Measurements from ENCODE around the gene TAOK1.
A peak's percentile ranks its signal among the peaks of the same experiment; 100 is the strongest.

TAOK1 gene

GRCh38 chr17:29379084-29379991, 10.8 kb upstream of the TAOK1 start:
- no peak for DNase-seq

GRCh38 chr17:29383686-29384085, 6.5 kb upstream of the TAOK1 start:
- no peak for DNase-seq

GRCh38 chr17:29384901-29385300, 5.3 kb upstream of the TAOK1 start:
- DNase-seq: no peak

GRCh38 chr17:29386760-29387159, 3.4 kb upstream of the TAOK1 start:
- no peak for DNase-seq

- no peak for DNase-seq
Measured at GRCh38 chr17:29388937-29389336, 1.2 kb upstream of the TAOK1 start.

- DNase-seq: peak; percentile 67 to 75
Measured at GRCh38 chr17:29390851-29391631, 878 bp downstream of the TAOK1 start.

GRCh38 chr17:29393436-29393835, 3.3 kb downstream of the TAOK1 start:
- DNase-seq: peak in 1 of 2 experiments; percentile 15

- DNase-seq: no peak
Measured at GRCh38 chr17:29394761-29395160, 4.6 kb downstream of the TAOK1 start.

GRCh38 chr17:29396066-29396465, 5.9 kb downstream of the TAOK1 start:
- DNase-seq: no peak

GRCh38 chr17:29399634-29400033, 9.5 kb downstream of the TAOK1 start:
- DNase-seq: no peak

- DNase-seq: no peak
Measured at GRCh38 chr17:29400818-29401217, 10.7 kb downstream of the TAOK1 start.

- peak; percentile 40 to 62 for DNase-seq
Measured at GRCh38 chr17:29401258-29401657, 11.1 kb downstream of the TAOK1 start.

- no peak for DNase-seq
Measured at GRCh38 chr17:29407856-29408255, 17.7 kb downstream of the TAOK1 start.

- DNase-seq: no peak
Measured at GRCh38 chr17:29409963-29410362, 19.8 kb downstream of the TAOK1 start.

GRCh38 chr17:29412780-29413565, 22.8 kb downstream of the TAOK1 start:
- DNase-seq: peak; percentile 23 to 28

GRCh38 chr17:29420128-29420527, 30.0 kb downstream of the TAOK1 start:
- no peak for DNase-seq

GRCh38 chr17:29430275-29430674, 40.1 kb downstream of the TAOK1 start:
- no peak for DNase-seq

GRCh38 chr17:29433541-29433940, 43.4 kb downstream of the TAOK1 start:
- DNase-seq: peak; percentile 17 to 22

- no peak for DNase-seq
Measured at GRCh38 chr17:29434550-29434949, 44.4 kb downstream of the TAOK1 start.

- DNase-seq: no peak
Measured at GRCh38 chr17:29442451-29442850, 52.3 kb downstream of the TAOK1 start.

- DNase-seq: no peak
Measured at GRCh38 chr17:29443041-29443739, 53.0 kb downstream of the TAOK1 start.

GRCh38 chr17:29444589-29444988, 54.4 kb downstream of the TAOK1 start:
- no peak for DNase-seq
